ENCODE measurements around the gene COL1A1. TPM values are rescaled to one million over a fixed set of nuclear protein-coding genes. Genes with fewer than 3 reads are reported as not detected.
A peak's percentile ranks its signal among the peaks of the same experiment; 100 is the strongest.

COL1A1 gene
- total and polyA plus RNA-seq, 2 of the 13 experiments (the other 11 are each of a cell fraction or from before 2014, with no cell fraction given): 0.05 TPM; not detected in 1

- TF ChIP-seq ZNF574 (CRISPR knock-in tag; IDR thresholded peaks at IDR 0.05) (peak; percentile 61), MYC (CRISPR knock-in tag; IDR thresholded peaks at IDR 0.05; ENCODE audit: borderline replicate concordance) (peak; percentile 49; the same call in 1 of the 2 replicates), THAP11 (CRISPR knock-in tag; IDR thresholded peaks at IDR 0.05) (peak; percentile 35; the same call in 1 of the 2 replicates), ZNF781 (CRISPR knock-in tag; IDR thresholded peaks at IDR 0.05; ENCODE audit: borderline replicate concordance, not compliant biosample characterization) (no peak), ZNF580 (CRISPR knock-in tag; IDR thresholded peaks at IDR 0.05; ENCODE audit: borderline replicate concordance, low read depth) (peak; percentile 51; the same call in 1 of the 2 replicates), ZBTB4 (CRISPR knock-in tag; IDR thresholded peaks at IDR 0.05; ENCODE audit: borderline replicate concordance) (0 out of 2 replicates have a peak, but pooled peaks have one; percentile 57), ZNF749 (CRISPR knock-in tag; IDR thresholded peaks at IDR 0.05; ENCODE audit: borderline replicate concordance) (no peak), ZNF605 (CRISPR knock-in tag; IDR thresholded peaks at IDR 0.05) (0 out of 2 replicates have a peak, but pooled peaks have one; percentile 48), RFXAP (CRISPR knock-in tag; IDR thresholded peaks at IDR 0.05; ENCODE audit: borderline replicate concordance) (peak; percentile 33; the same call in 1 of the 2 replicates), MIER3 (CRISPR knock-in tag; IDR thresholded peaks at IDR 0.05; ENCODE audit: borderline replicate concordance) (0 out of 2 replicates have a peak, but pooled peaks have one; percentile 23), CENPX (CRISPR knock-in tag; IDR thresholded peaks at IDR 0.05) (no peak), FOXO1 (CRISPR knock-in tag; IDR thresholded peaks at IDR 0.05) (no peak)
- TF ChIP-seq, protein P1, sequence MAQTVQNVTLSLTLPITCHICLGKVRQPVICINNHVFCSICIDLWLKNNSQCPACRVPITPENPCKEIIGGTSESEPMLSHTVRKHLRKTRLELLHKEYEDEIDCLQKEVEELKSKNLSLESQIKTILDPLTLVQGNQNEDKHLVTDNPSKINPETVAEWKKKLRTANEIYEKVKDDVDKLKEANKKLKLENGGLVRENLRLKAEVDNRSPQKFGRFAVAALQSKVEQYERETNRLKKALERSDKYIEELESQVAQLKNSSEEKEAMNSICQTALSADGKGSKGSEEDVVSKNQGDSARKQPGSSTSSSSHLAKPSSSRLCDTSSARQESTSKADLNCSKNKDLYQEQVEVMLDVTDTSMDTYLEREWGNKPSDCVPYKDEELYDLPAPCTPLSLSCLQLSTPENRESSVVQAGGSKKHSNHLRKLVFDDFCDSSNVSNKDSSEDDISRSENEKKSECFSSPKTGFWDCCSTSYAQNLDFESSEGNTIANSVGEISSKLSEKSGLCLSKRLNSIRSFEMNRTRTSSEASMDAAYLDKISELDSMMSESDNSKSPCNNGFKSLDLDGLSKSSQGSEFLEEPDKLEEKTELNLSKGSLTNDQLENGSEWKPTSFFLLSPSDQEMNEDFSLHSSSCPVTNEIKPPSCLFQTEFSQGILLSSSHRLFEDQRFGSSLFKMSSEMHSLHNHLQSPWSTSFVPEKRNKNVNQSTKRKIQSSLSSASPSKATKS (CRISPR knock-in tag; IDR thresholded peaks at IDR 0.05): no peak
- TF ChIP-seq, protein P2, sequence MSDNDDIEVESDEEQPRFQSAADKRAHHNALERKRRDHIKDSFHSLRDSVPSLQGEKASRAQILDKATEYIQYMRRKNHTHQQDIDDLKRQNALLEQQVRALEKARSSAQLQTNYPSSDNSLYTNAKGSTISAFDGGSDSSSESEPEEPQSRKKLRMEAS (IDR thresholded peaks at IDR 0.05): no peak
- TF ChIP-seq, protein P3, sequence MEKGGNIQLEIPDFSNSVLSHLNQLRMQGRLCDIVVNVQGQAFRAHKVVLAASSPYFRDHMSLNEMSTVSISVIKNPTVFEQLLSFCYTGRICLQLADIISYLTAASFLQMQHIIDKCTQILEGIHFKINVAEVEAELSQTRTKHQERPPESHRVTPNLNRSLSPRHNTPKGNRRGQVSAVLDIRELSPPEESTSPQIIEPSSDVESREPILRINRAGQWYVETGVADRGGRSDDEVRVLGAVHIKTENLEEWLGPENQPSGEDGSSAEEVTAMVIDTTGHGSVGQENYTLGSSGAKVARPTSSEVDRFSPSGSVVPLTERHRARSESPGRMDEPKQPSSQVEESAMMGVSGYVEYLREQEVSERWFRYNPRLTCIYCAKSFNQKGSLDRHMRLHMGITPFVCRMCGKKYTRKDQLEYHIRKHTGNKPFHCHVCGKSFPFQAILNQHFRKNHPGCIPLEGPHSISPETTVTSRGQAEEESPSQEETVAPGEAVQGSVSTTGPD (CRISPR knock-in tag; IDR thresholded peaks at IDR 0.05): no peak
These were observed 61.2 kb downstream of the COL1A1 start (continued) for GRCh38 chr17:50139950-50140885.
